GM12872 (cell line): ENCODE data around the gene INPP5A.

Source experiments
- CTCF ChIP-seq: IDR thresholded peaks from 3 replicates; pipeline ENCODE4 v1.5.1; 2011; ENCODE audit warnings: low read depth, mild to moderate bottlenecking, low read length, moderate library complexity; ENCODE audit not compliant: insufficient read depth

INPP5A gene

GRCh38 chr10:132811891-132812481 lies 274.4 kb downstream of the INPP5A start:
- no peak for TF ChIP-seq CTCF

- no peak for TF ChIP-seq CTCF
These were observed 274.9 kb downstream of the INPP5A start for GRCh38 chr10:132812520-132812919.

GRCh38 chr10:132813001-132813401 lies 275.4 kb downstream of the INPP5A start:
- TF ChIP-seq CTCF = no peak

- no peak for TF ChIP-seq CTCF
These were observed 276.2 kb downstream of the INPP5A start for GRCh38 chr10:132813560-132814468.

- TF ChIP-seq CTCF = no peak
These were observed 276.9 kb downstream of the INPP5A start for GRCh38 chr10:132814469-132814856.

- TF ChIP-seq CTCF = no peak
These were observed 277.7 kb downstream of the INPP5A start for GRCh38 chr10:132815168-132815857.

- TF ChIP-seq CTCF = no peak
These were observed 279.1 kb downstream of the INPP5A start for GRCh38 chr10:132816718-132817117.
